Esophagus muscularis mucosa (tissue), 4 donors: ENCODE results near the gene SPTB.

Source experiments
- CTCF ChIP-seq, 3 experiments: fragments of 200-600 bp in 2 of 3; fragments of 450-650 bp in 1 of 3; sonication (generic) in 2 of 3; IDR thresholded peaks; one replicate each; pipeline ENCODE4 v1.5.1; 2017 to 2019; ENCODE audit warnings: antibody characterized with exemption in 3 of 3, mild to moderate bottlenecking in 2 of 3, moderate library complexity in 1 of 3
- EP300 ChIP-seq: sonication (generic); formaldehyde crosslinking; IDR thresholded peaks from one replicate; pipeline ENCODE4 v1.6.1; 2017; ENCODE audit warnings: antibody characterized with exemption
- POLR2A ChIP-seq: fragments of 450-650 bp; IDR thresholded peaks from one replicate; pipeline ENCODE4 v1.6.1; 2017; ENCODE audit warnings: antibody characterized with exemption, moderate library complexity, mild to moderate bottlenecking, low read depth

DNA sequence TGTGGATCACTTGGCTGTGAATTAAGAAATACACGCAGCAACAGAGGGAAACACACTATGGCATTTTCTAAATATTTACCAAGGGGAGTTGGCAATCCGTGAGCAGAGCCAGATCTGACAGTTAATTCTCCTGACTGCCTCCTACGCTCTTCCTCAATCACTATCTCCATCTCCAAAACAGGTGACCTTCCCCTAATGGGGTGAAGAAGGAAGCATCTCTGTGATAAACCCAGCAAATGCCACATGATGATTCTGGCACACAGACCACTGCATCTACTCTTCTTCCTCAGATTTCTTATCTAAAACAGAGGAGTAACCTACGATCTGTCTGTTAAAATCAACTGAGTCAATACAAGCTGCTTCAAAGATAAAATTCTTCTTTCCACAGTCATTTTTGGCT, 4.4 kb downstream of the SPTB start:
- TF ChIP-seq POLR2A = no peak
- no peak for TF ChIP-seq CTCF (IDR thresholded peaks at IDR 0.05)
- TF ChIP-seq EP300 = no peak
